Measurements from ENCODE around the gene CDC7. TPM values are rescaled to one million over a fixed set of nuclear protein-coding genes. Genes with fewer than 3 reads are reported as not detected.

CDC7 gene
- polyA plus RNA-seq, 1 donor from 2014 or later: 34.6 TPM

- no peak for TF ChIP-seq EP300 (conservative IDR thresholded peaks at IDR 0.05; ENCODE audit: poor library complexity, severe bottlenecking)
- TF ChIP-seq, protein P1, sequence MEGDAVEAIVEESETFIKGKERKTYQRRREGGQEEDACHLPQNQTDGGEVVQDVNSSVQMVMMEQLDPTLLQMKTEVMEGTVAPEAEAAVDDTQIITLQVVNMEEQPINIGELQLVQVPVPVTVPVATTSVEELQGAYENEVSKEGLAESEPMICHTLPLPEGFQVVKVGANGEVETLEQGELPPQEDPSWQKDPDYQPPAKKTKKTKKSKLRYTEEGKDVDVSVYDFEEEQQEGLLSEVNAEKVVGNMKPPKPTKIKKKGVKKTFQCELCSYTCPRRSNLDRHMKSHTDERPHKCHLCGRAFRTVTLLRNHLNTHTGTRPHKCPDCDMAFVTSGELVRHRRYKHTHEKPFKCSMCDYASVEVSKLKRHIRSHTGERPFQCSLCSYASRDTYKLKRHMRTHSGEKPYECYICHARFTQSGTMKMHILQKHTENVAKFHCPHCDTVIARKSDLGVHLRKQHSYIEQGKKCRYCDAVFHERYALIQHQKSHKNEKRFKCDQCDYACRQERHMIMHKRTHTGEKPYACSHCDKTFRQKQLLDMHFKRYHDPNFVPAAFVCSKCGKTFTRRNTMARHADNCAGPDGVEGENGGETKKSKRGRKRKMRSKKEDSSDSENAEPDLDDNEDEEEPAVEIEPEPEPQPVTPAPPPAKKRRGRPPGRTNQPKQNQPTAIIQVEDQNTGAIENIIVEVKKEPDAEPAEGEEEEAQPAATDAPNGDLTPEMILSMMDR (IDR thresholded peaks at IDR 0.05; ENCODE audit: poor library complexity, severe bottlenecking): no peak
- TF ChIP-seq RAD21 (conservative IDR thresholded peaks at IDR 0.05): no peak
- no peak for TF ChIP-seq TAF1 (IDR thresholded peaks at IDR 0.05; ENCODE audit: low read depth)
- no peak for TF ChIP-seq MXI1 (conservative IDR thresholded peaks at IDR 0.05; ENCODE audit: poor library complexity, severe bottlenecking)
- TF ChIP-seq POLR2AphosphoS5 (IDR thresholded peaks at IDR 0.05): no peak
- no peak for TF ChIP-seq SMC3 (conservative IDR thresholded peaks at IDR 0.05; ENCODE audit: poor library complexity)
- TF ChIP-seq, protein P2, sequence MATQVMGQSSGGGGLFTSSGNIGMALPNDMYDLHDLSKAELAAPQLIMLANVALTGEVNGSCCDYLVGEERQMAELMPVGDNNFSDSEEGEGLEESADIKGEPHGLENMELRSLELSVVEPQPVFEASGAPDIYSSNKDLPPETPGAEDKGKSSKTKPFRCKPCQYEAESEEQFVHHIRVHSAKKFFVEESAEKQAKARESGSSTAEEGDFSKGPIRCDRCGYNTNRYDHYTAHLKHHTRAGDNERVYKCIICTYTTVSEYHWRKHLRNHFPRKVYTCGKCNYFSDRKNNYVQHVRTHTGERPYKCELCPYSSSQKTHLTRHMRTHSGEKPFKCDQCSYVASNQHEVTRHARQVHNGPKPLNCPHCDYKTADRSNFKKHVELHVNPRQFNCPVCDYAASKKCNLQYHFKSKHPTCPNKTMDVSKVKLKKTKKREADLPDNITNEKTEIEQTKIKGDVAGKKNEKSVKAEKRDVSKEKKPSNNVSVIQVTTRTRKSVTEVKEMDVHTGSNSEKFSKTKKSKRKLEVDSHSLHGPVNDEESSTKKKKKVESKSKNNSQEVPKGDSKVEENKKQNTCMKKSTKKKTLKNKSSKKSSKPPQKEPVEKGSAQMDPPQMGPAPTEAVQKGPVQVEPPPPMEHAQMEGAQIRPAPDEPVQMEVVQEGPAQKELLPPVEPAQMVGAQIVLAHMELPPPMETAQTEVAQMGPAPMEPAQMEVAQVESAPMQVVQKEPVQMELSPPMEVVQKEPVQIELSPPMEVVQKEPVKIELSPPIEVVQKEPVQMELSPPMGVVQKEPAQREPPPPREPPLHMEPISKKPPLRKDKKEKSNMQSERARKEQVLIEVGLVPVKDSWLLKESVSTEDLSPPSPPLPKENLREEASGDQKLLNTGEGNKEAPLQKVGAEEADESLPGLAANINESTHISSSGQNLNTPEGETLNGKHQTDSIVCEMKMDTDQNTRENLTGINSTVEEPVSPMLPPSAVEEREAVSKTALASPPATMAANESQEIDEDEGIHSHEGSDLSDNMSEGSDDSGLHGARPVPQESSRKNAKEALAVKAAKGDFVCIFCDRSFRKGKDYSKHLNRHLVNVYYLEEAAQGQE (IDR thresholded peaks at IDR 0.05; ENCODE audit: borderline replicate concordance): no peak
- no peak for TF ChIP-seq EZH2 (IDR thresholded peaks at IDR 0.05; ENCODE audit: borderline replicate concordance, insufficient read depth, low read length, poor library complexity, severe bottlenecking)
- peak overlapping the region; percentile 88 for H3K27ac ChIP-seq (ENCODE audit: low read length)
- no peaks in the 10 kb centered on the region for H3K27me3 ChIP-seq (ENCODE audit: insufficient read depth, low read depth, low read length)
- H3K9ac ChIP-seq (ENCODE audit: low read length): peak overlapping the region; percentile 78
- H3K9me3 ChIP-seq (ENCODE audit: low read length): no peaks in the 10 kb centered on the region
- H3K4me2 ChIP-seq (ENCODE audit: low read length): peak overlapping the region; percentile 63
- H4K20me1 ChIP-seq (ENCODE audit: insufficient read depth): no peaks in the 10 kb centered on the region
- no peaks in the 10 kb centered on the region for H3K36me3 ChIP-seq (ENCODE audit: insufficient read depth, low read length)
- peak overlapping the region; percentile 77 for H2AFZ ChIP-seq (ENCODE audit: low read depth, low read length)
- peak overlapping the region; percentile 76 for H3K4me3 ChIP-seq (ENCODE audit: low read length)
- H3F3A ChIP-seq (ENCODE audit: insufficient read depth, low read length, poor library complexity, severe bottlenecking): no peaks in the 10 kb centered on the region
- H3K79me2 ChIP-seq (replicated peaks; ENCODE audit: insufficient read depth, low read length): peaks cover 14% of the 10 kb centered on the region
- no peaks in the 10 kb centered on the region for H3K9me2 ChIP-seq (ENCODE audit: insufficient read depth, low read length)
These were observed 1.5 kb downstream of the CDC7 start for GRCh38 chr1:91501971-91502671.

GRCh38 chr1:91502672-91503184 lies 2.1 kb downstream of the CDC7 start:
- Histone ChIP-seq H3F3A (ENCODE audit: insufficient read depth, low read length, poor library complexity, severe bottlenecking) (no peaks in the 10 kb centered on the region), H3K9me3 (ENCODE audit: low read length) (no peaks in the 10 kb centered on the region), H3K9ac (ENCODE audit: low read length) (peak overlapping the region; percentile 78), H3K27me3 (ENCODE audit: insufficient read depth, low read depth, low read length) (no peaks in the 10 kb centered on the region), H3K79me2 (replicated peaks; ENCODE audit: insufficient read depth, low read length) (peaks cover 14% of the 10 kb centered on the region), H3K36me3 (ENCODE audit: insufficient read depth, low read length) (no peaks in the 10 kb centered on the region), H3K27ac (ENCODE audit: low read length) (no peak overlapping the region), H4K20me1 (ENCODE audit: insufficient read depth) (no peaks in the 10 kb centered on the region), H3K4me2 (ENCODE audit: low read length) (peak overlapping the region; percentile 63), H3K9me2 (ENCODE audit: insufficient read depth, low read length) (no peaks in the 10 kb centered on the region), H3K4me3 (ENCODE audit: low read length) (peak overlapping the region; percentile 76), H2AFZ (ENCODE audit: low read depth, low read length) (no peak overlapping the region)
- TF ChIP-seq TAF1 (IDR thresholded peaks at IDR 0.05; ENCODE audit: low read depth) (no peak), POLR2AphosphoS5 (IDR thresholded peaks at IDR 0.05) (no peak), RAD21 (conservative IDR thresholded peaks at IDR 0.05) (no peak), MXI1 (conservative IDR thresholded peaks at IDR 0.05; ENCODE audit: poor library complexity, severe bottlenecking) (no peak), EZH2 (IDR thresholded peaks at IDR 0.05; ENCODE audit: borderline replicate concordance, insufficient read depth, low read length, poor library complexity, severe bottlenecking) (no peak)
- TF ChIP-seq, protein P2 (IDR thresholded peaks at IDR 0.05; ENCODE audit: borderline replicate concordance): no peak
- TF ChIP-seq, protein P1 (IDR thresholded peaks at IDR 0.05; ENCODE audit: poor library complexity, severe bottlenecking): peak; percentile 39

Data from neural cell (in vitro differentiated cells).